NB4 (cell line): ENCODE data around the gene AKR7A3.

Experiments used
- DNase-seq: peaks from one replicate; pipeline ENCODE4 v3.0.0; 2010; ENCODE audit warnings: low read depth
- H3K4me3 ChIP-seq: one replicate; pipeline ENCODE4 v1.5.1; 2011; ENCODE audit warnings: mild to moderate bottlenecking, low read depth, low read length, moderate library complexity
- CTCF ChIP-seq: IDR thresholded peaks from one replicate; pipeline ENCODE4 v1.5.1; 2012; ENCODE audit warnings: low read depth, low read length
- MAX ChIP-seq: IDR thresholded peaks from 2 replicates; pipeline ENCODE4 v1.6.1; 2011; ENCODE audit warnings: low read depth, low read length
- MYC ChIP-seq: IDR thresholded peaks from 2 replicates; pipeline ENCODE4 v1.6.1; 2011; ENCODE audit warnings: low read depth, low read length
- POLR2A ChIP-seq: IDR thresholded peaks from 2 replicates; pipeline ENCODE4 v1.6.1; 2011; ENCODE audit warnings: mild to moderate bottlenecking; ENCODE audit not compliant: insufficient read length; ENCODE audit errors: extremely low read depth

Gene AKR7A3

GRCh38 chr1:19322481-19322880, 33.9 kb upstream of the AKR7A3 start:
- TF ChIP-seq MAX (no peak), CTCF (no peak), MYC (no peak)
- no peak overlapping the region for H3K4me3 ChIP-seq
- DNase-seq = no peak

GRCh38 chr1:19321071-19321470, 32.5 kb upstream of the AKR7A3 start:
- DNase-seq = peak; percentile 51
- no peak for TF ChIP-seq CTCF
- no peak for TF ChIP-seq POLR2A
- no peak for TF ChIP-seq MAX
- TF ChIP-seq MYC = no peak
- no peak overlapping the region for H3K4me3 ChIP-seq

- H3K4me3 ChIP-seq = no peak overlapping the region
- TF ChIP-seq CTCF (no peak), MYC (no peak), MAX (no peak), POLR2A (no peak)
- peak; percentile 70 for DNase-seq
These were observed 30.6 kb upstream of the AKR7A3 start for GRCh38 chr1:19319196-19319595.

GRCh38 chr1:19317126-19317910, 28.7 kb upstream of the AKR7A3 start:
- no peak for TF ChIP-seq MYC
- TF ChIP-seq MAX = no peak
- no peak for DNase-seq
- H3K4me3 ChIP-seq = no peak overlapping the region

GRCh38 chr1:19315378-19316198, 27.0 kb upstream of the AKR7A3 start:
- no peak overlapping the region for H3K4me3 ChIP-seq
- peak; percentile 85 for DNase-seq

More at GRCh38 chr1:19315378-19316198, 27.0 kb upstream of the AKR7A3 start:
- TF ChIP-seq MAX (no peak), MYC (no peak), CTCF (no peak), POLR2A (no peak)
